Measurements from ENCODE around the gene IGFBP7. TPM values are rescaled to one million over a fixed set of nuclear protein-coding genes. Genes with fewer than 3 reads are reported as not detected.

IGFBP7 gene
- total and polyA plus RNA-seq, 4 donors, result 2,521 to 5,050 (median 2,800) TPM

DNA sequence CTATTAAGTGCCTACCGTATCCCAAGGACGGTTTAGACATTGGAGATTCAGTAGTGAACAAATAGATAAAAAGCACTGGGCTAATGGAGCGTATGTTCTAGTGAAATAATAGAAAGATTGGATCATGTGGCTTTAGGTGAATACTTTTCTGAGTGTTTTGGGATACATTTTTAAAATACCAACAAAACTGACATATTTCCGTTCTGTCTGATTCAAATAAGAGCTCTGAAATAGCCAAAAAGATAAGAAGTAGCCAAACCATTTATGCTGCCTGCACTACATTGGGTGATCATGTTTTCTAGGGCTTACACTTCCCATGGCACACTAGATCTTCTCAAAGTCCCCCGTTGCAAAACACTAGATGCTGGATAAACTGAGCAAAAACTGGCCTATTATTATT is 14.2 kb downstream of the IGFBP7 start:
- 1 to 6% methylated on average over 5 of the region's 5 CpGs for WGBS, 2 donors

GRCh38 chr4:57095245-57095644 is 14.9 kb downstream of the IGFBP7 start:
- ATAC-seq (ENCODE audit: low FRiP score), result no peak

More for the DNA sequence above, 14.2 kb downstream of the IGFBP7 start:
- H3K27me3 ChIP-seq (ENCODE audit: control insufficient read depth in 1 of 2, insufficient read depth in 2 of 2, low read length in 1 of 2), result no peaks in the 10 kb centered on the region
- no peaks in the 10 kb centered on the region for H3K9me3 ChIP-seq (ENCODE audit: control insufficient read depth, low read length)
- peak overlapping the region; percentile 58 to 99 for H3K27ac ChIP-seq (ENCODE audit: low read depth in 1 of 2, low read length in 2 of 2)
- peaks cover 11 to 22% of the 10 kb centered on the region in 2 donors for H3K4me1 ChIP-seq (ENCODE audit: control insufficient read depth in 1 of 2, insufficient read depth in 2 of 2, low read length in 2 of 2)
- intact Hi-C loops (cut with DNase I), result loop anchor here in 1 of 2 donors (5.0 kb wide), 1 partner anchor 54 kb away; no protein-coding TSS in a partner anchor
- no peak overlapping the region for H3K4me3 ChIP-seq (ENCODE audit: low read length in 2 of 2)
- peaks cover under 1 to 3% of the 10 kb centered on the region in 2 donors for H3K36me3 ChIP-seq (ENCODE audit: control insufficient read depth in 1 of 2, insufficient read depth in 2 of 2, low read length in 1 of 2)
- DNase-seq, result no peak
- no peak for ATAC-seq (ENCODE audit: low FRiP score)

GRCh38 chr4:57094832-57095223 is 15.4 kb downstream of the IGFBP7 start:
- Histone ChIP-seq H3K4me3 (ENCODE audit: low read length in 2 of 2) (no peak overlapping the region), H3K9me3 (ENCODE audit: control insufficient read depth, low read length) (no peaks in the 10 kb centered on the region), H3K36me3 (ENCODE audit: control insufficient read depth in 1 of 2, insufficient read depth in 2 of 2, low read length in 1 of 2) (peaks cover 0 to 3% of the 10 kb centered on the region in 2 donors), H3K27ac (ENCODE audit: low read depth in 1 of 2, low read length in 2 of 2) (peak overlapping the region; percentile 89 to 99), H3K4me1 (ENCODE audit: control insufficient read depth in 1 of 2, insufficient read depth in 2 of 2, low read length in 2 of 2) (peaks cover 13 to 24% of the 10 kb centered on the region in 2 donors), H3K27me3 (ENCODE audit: control insufficient read depth in 1 of 2, insufficient read depth in 2 of 2, low read length in 1 of 2) (no peaks in the 10 kb centered on the region)
- WGBS, 2 donors, result 3 to 9% methylated on average over 3 of the region's 3 CpGs
- intact Hi-C loops (cut with DNase I), result loop anchor here in 1 of 2 donors (5.0 kb wide), 1 partner anchor 53 kb away; no protein-coding TSS in a partner anchor
- DNase-seq (no peak), ATAC-seq (ENCODE audit: low FRiP score) (peak; percentile 61)

More at GRCh38 chr4:57095245-57095644, 14.9 kb downstream of the IGFBP7 start:
- no peaks in the 10 kb centered on the region for H3K27me3 ChIP-seq (ENCODE audit: control insufficient read depth in 1 of 2, insufficient read depth in 2 of 2, low read length in 1 of 2)
- no peak for DNase-seq
- intact Hi-C loops (cut with DNase I), result loop anchor here in 1 of 2 donors (5.0 kb wide), 1 partner anchor 53 kb away; no protein-coding TSS in a partner anchor
- peak overlapping the region; percentile 99 for H3K27ac ChIP-seq (ENCODE audit: low read depth in 1 of 2, low read length in 2 of 2)
- H3K4me3 ChIP-seq (ENCODE audit: low read length in 2 of 2), result no peak overlapping the region
- peaks cover 13 to 24% of the 10 kb centered on the region in 2 donors for H3K4me1 ChIP-seq (ENCODE audit: control insufficient read depth in 1 of 2, insufficient read depth in 2 of 2, low read length in 2 of 2)
- no peaks in the 10 kb centered on the region for H3K9me3 ChIP-seq (ENCODE audit: control insufficient read depth, low read length)
- H3K36me3 ChIP-seq (ENCODE audit: control insufficient read depth in 1 of 2, insufficient read depth in 2 of 2, low read length in 1 of 2), result peaks cover 3% of the 10 kb centered on the region in 2 donors
- 48 to 62% methylated on average over 2 of the region's 2 CpGs for WGBS, 2 donors

DNA sequence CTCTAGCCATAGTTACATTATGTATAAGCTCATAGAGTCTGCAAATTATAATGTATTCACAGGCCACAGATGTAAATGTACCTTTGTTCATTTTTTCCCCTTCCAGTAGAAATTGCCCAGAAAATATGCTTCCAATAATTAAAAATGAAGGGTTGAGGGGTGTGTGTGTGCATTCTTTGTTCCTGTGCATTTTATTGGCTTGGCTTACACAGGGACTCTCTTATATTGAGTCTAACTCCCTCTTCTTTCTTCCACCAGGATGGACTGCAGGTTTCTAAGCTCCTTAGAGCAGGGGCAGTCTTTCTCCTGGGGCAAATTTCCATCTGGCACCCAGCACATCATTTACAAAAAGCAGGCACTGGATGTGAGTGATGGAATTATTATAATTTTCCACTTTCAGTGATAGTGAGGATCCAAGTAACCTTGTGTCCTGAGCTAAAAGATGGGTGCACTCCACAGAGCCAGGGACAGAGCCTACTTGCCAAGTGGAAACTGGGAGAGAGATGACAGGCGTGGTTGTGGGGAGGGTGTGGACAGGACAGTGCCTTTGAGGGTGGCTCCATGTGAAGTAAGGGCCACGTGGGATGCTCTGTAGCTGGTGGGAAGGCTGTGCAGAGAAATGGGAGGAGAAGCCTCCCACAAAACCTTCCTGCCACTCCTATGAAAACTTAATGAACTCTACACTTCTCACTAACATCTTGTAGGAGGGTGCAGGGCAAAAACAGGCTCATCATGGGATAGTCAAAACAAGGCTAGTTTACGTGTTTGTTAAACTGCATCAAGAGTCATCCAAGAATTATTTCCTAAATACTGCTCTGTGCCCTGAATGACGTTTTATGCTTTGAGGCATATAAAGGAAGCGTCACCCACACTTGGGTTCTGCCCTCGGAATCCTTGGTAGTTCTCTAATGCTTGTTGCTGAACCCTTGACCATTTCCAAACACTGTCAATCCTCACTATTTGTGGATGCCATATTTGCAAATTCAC is 16.0 kb downstream of the IGFBP7 start:
- intact Hi-C loops (cut with DNase I), result no loop called here
- Histone ChIP-seq H3K36me3 (ENCODE audit: control insufficient read depth in 1 of 2, insufficient read depth in 2 of 2, low read length in 1 of 2) (peaks cover 0 to 3% of the 10 kb centered on the region in 2 donors), H3K27ac (ENCODE audit: low read depth in 1 of 2, low read length in 2 of 2) (peak overlapping the region; percentile 54 to 89), H3K27me3 (ENCODE audit: control insufficient read depth in 1 of 2, insufficient read depth in 2 of 2, low read length in 1 of 2) (no peaks in the 10 kb centered on the region), H3K4me1 (ENCODE audit: control insufficient read depth in 1 of 2, insufficient read depth in 2 of 2, low read length in 2 of 2) (peaks cover 8 to 24% of the 10 kb centered on the region in 2 donors), H3K9me3 (ENCODE audit: control insufficient read depth, low read length) (no peaks in the 10 kb centered on the region), H3K4me3 (ENCODE audit: low read length in 2 of 2) (no peak overlapping the region)
- 15 to 16% methylated on average over 6 of the region's 6 CpGs for WGBS, 2 donors
- ATAC-seq (ENCODE audit: low FRiP score) (peak; percentile 53), DNase-seq (no peak)

DNA sequence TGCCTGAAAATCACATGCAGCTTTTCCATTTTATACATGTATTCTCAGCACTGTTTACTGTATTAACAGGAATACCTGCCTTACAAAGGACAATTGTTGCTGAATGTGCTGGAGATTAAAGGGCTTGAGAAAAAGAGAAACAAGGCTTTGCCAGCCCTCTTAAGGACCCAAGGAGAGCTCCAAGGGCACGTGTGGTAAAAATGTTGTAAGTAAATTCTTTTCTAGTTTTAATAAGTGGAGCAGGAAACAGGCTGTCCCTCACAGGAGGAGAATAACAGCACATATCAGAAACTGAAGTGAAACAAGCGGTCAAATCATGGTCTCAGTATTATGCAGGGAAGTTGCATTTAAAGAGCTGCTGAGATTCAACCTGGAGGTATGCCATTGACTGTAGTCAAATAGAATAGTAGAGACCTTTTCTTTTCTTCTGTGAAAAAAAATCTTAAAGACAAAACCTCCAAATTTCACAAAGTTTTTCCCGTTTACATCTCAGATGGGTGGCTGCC is 18.5 kb downstream of the IGFBP7 start:
- DNase-seq (no peak), ATAC-seq (ENCODE audit: low FRiP score) (no peak)
- Histone ChIP-seq H3K9me3 (ENCODE audit: control insufficient read depth, low read length) (no peaks in the 10 kb centered on the region), H3K27me3 (ENCODE audit: control insufficient read depth in 1 of 2, insufficient read depth in 2 of 2, low read length in 1 of 2) (no peaks in the 10 kb centered on the region), H3K36me3 (ENCODE audit: control insufficient read depth in 1 of 2, insufficient read depth in 2 of 2, low read length in 1 of 2) (peaks cover 0 to 3% of the 10 kb centered on the region in 2 donors), H3K4me3 (ENCODE audit: low read length in 2 of 2) (no peak overlapping the region), H3K4me1 (ENCODE audit: control insufficient read depth in 1 of 2, insufficient read depth in 2 of 2, low read length in 2 of 2) (peaks cover 6 to 20% of the 10 kb centered on the region in 2 donors), H3K27ac (ENCODE audit: low read depth in 1 of 2, low read length in 2 of 2) (peak overlapping the region in 1 of 2 donors; percentile 36)
- intact Hi-C loops (cut with DNase I), result no loop called here
- WGBS, 2 donors, result 5% methylated on average over 3 of the region's 3 CpGs

DNA sequence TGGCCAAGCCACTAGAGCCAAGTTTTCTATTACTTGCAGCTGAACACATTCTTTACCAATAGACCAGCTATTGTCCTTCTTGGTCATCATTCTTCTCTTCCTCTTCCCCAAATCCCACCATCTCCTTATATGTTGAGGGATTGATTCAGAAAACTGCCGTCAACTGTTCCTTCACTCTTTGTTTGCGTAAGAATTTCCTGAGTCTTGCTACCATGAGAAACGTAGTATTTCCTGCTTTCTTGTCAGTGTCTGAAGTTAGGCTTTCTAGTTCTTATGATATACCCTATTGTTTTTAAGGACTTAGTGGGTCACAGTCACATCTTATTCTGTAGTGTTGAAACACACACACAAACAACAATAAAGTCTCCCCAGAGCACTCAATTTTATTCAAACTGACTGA is 20.1 kb downstream of the IGFBP7 start:
- DNase-seq (no peak), ATAC-seq (ENCODE audit: low FRiP score) (no peak)
- no peaks in the 10 kb centered on the region for H3K27me3 ChIP-seq (ENCODE audit: control insufficient read depth in 1 of 2, insufficient read depth in 2 of 2, low read length in 1 of 2)
- intact Hi-C loops (cut with DNase I), result no loop called here
- peaks cover 4 to 8% of the 10 kb centered on the region in 2 donors for H3K4me1 ChIP-seq (ENCODE audit: control insufficient read depth in 1 of 2, insufficient read depth in 2 of 2, low read length in 2 of 2)
- H3K9me3 ChIP-seq (ENCODE audit: control insufficient read depth, low read length), result no peaks in the 10 kb centered on the region
- 51 to 58% methylated on average over 3 of the region's 3 CpGs for WGBS, 2 donors
- peak overlapping the region; percentile 36 to 66 for H3K27ac ChIP-seq (ENCODE audit: low read depth in 1 of 2, low read length in 2 of 2)
- H3K36me3 ChIP-seq (ENCODE audit: control insufficient read depth in 1 of 2, insufficient read depth in 2 of 2, low read length in 1 of 2), result peaks cover 0 to 3% of the 10 kb centered on the region in 2 donors
- peak overlapping the region in 1 of 2 donors; percentile 15 for H3K4me3 ChIP-seq (ENCODE audit: low read length in 2 of 2)

DNA sequence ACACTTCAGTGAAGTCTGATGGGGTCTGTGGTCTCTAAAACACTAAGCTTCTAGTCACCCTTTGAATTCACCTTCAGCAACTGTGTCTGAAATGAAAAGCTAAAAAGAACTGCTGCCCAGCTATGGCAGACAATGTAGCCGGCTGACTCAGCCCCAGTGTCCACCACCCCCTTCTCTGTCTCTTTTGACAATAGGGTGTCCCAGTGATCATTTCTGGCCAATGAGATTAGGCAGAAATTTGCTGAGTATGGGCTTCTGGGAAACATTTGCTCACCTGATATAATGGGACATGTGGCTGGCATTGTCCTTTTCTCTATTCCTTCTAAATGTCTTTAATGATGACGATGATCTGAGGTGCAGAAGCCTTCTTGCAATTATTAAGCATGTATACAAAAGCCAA is 20.6 kb downstream of the IGFBP7 start:
- DNase-seq, result no peak
- WGBS, 2 donors, result 63 to 76% methylated on average over 2 of the region's 2 CpGs
- intact Hi-C loops (cut with DNase I), result no loop called here
- Histone ChIP-seq H3K27ac (ENCODE audit: low read depth in 1 of 2, low read length in 2 of 2) (peak overlapping the region; percentile 36 to 66), H3K27me3 (ENCODE audit: control insufficient read depth in 1 of 2, insufficient read depth in 2 of 2, low read length in 1 of 2) (no peaks in the 10 kb centered on the region), H3K4me1 (ENCODE audit: control insufficient read depth in 1 of 2, insufficient read depth in 2 of 2, low read length in 2 of 2) (peaks cover 4 to 8% of the 10 kb centered on the region in 2 donors), H3K36me3 (ENCODE audit: control insufficient read depth in 1 of 2, insufficient read depth in 2 of 2, low read length in 1 of 2) (peaks cover 0 to 3% of the 10 kb centered on the region in 2 donors), H3K4me3 (ENCODE audit: low read length in 2 of 2) (no peak overlapping the region), H3K9me3 (ENCODE audit: control insufficient read depth, low read length) (no peaks in the 10 kb centered on the region)
- ATAC-seq (ENCODE audit: low FRiP score), result no peak

DNA sequence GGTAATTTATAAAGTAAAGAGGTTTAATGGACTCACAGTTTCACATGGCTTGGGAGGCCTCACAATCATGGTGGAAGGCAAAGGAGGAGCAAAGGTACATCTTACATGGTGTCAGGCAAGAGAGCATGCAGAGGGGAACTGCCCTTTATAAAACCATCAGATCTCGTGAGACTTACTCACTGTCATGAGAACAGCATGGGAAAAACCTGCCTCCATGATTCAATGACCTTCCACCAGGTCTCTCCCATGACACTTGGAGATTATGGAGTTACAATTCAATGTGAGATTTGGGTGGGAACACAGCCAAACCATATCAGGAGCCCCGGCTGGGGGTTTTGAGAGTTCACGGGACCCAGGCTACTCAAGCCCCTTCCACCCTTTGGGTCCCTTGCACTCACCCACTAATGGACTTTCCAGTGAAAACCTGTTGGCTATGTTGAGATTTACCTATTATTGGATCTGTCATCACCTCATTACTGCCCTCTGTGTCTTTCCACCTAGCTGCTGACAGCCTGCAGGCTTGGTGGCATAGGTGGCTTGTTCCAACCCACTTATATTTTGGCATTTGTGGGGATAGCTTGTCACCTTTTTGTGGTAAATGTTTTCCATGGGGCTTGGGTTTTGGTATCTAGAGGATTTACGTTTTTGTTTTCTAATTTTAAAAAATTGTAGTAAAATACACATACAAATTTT is 24.0 kb downstream of the IGFBP7 start:
- intact Hi-C loops (cut with DNase I), result no loop called here
- no peak for ATAC-seq (ENCODE audit: low FRiP score)
- Histone ChIP-seq H3K4me3 (ENCODE audit: low read length in 2 of 2) (no peak overlapping the region), H3K27ac (ENCODE audit: low read depth in 1 of 2, low read length in 2 of 2) (peak overlapping the region; percentile 43 to 67), H3K9me3 (ENCODE audit: control insufficient read depth, low read length) (no peaks in the 10 kb centered on the region), H3K27me3 (ENCODE audit: control insufficient read depth in 1 of 2, insufficient read depth in 2 of 2, low read length in 1 of 2) (no peaks in the 10 kb centered on the region), H3K4me1 (ENCODE audit: control insufficient read depth in 1 of 2, insufficient read depth in 2 of 2, low read length in 2 of 2) (peaks cover 1 to 13% of the 10 kb centered on the region in 2 donors), H3K36me3 (ENCODE audit: control insufficient read depth in 1 of 2, insufficient read depth in 2 of 2, low read length in 1 of 2) (peaks cover 0 to 3% of the 10 kb centered on the region in 2 donors)
- 53 to 59% methylated on average over 4 of the region's 4 CpGs for WGBS, 2 donors
- no peak for DNase-seq

Measured in aorta (tissue), 5 donors.